Activated T-helper 17 cell treated with anti-CD3 and anti-CD28 coated beads, Interleukin-2, amount 50 U/mL, for 72 hours (primary cell): ENCODE measurements around the gene CTNNBIP1. TPM values are rescaled to one million over a fixed set of nuclear protein-coding genes. Genes with fewer than 3 reads are reported as not detected.

Experiments used
- ATAC-seq: fragments of 150-1000 bp; cut with Tn5 transposase; replicated peaks from 2 replicates; pipeline ENCODE4 v1.10.0; 2021; ENCODE audit warnings: mild to moderate bottlenecking, moderate library complexity
- H3K27ac Mint-ChIP-seq: one replicate; pipeline ENCODE4 v1.8.0; 2022; ENCODE audit warnings: mixed read lengths
- H3K27me3 Mint-ChIP-seq: one replicate; pipeline ENCODE4 v1.8.0; 2022; ENCODE audit warnings: mixed read lengths
- H3K36me3 Mint-ChIP-seq: one replicate; pipeline ENCODE4 v1.8.0; 2022; ENCODE audit warnings: low read depth, mild to moderate bottlenecking, mixed read lengths
- H3K4me1 Mint-ChIP-seq: one replicate; pipeline ENCODE4 v1.8.0; 2022; ENCODE audit warnings: mixed read lengths
- H3K4me3 Mint-ChIP-seq: one replicate; pipeline ENCODE4 v1.8.0; 2022; ENCODE audit warnings: mild to moderate bottlenecking, mixed read lengths
- H3K9me3 Mint-ChIP-seq: one replicate; pipeline ENCODE4 v1.8.0; 2022; ENCODE audit warnings: mixed read lengths
- total RNA-seq, 2 donors: library from RNA; stranded (reverse); gene quantifications; one replicate each; pipeline ENCODE4 v1.2.3, GENCODE V29; 2022

Gene CTNNBIP1
- total RNA-seq, 2 donors from 2014 or later, result 5.6 to 9.7 TPM

- no peaks in the 10 kb centered on the region for H3K27me3 Mint-ChIP-seq
These were observed 46.7 kb downstream of the CTNNBIP1 start for GRCh38 chr1:9863371-9863770.

GRCh38 chr1:9861360-9861759, 48.7 kb downstream of the CTNNBIP1 start:
- Mint-ChIP-seq H3K4me3 (no peak overlapping the region), H3K27me3 (no peaks in the 10 kb centered on the region), H3K36me3 (no peaks in the 10 kb centered on the region), H3K9me3 (no peaks in the 10 kb centered on the region), H3K27ac (no peak overlapping the region), H3K4me1 (peaks cover 6% of the 10 kb centered on the region)
- no peak for ATAC-seq

More at GRCh38 chr1:9863371-9863770, 46.7 kb downstream of the CTNNBIP1 start:
- H3K36me3 Mint-ChIP-seq, result no peaks in the 10 kb centered on the region
- no peak overlapping the region for H3K4me3 Mint-ChIP-seq
- peaks cover 8% of the 10 kb centered on the region for H3K4me1 Mint-ChIP-seq
- no peak for ATAC-seq
- no peaks in the 10 kb centered on the region for H3K9me3 Mint-ChIP-seq
- H3K27ac Mint-ChIP-seq, result no peak overlapping the region

GRCh38 chr1:9860887-9861286, 49.2 kb downstream of the CTNNBIP1 start:
- Mint-ChIP-seq H3K4me1 (peaks cover 6% of the 10 kb centered on the region), H3K27ac (no peak overlapping the region), H3K27me3 (no peaks in the 10 kb centered on the region), H3K36me3 (no peaks in the 10 kb centered on the region), H3K4me3 (no peak overlapping the region), H3K9me3 (no peaks in the 10 kb centered on the region)
- no peak for ATAC-seq

- Mint-ChIP-seq H3K36me3 (no peaks in the 10 kb centered on the region), H3K4me3 (no peak overlapping the region), H3K27me3 (no peaks in the 10 kb centered on the region), H3K27ac (no peak overlapping the region), H3K9me3 (no peaks in the 10 kb centered on the region), H3K4me1 (peaks cover 6% of the 10 kb centered on the region)
- ATAC-seq, result no peak
These were observed 50.6 kb downstream of the CTNNBIP1 start for GRCh38 chr1:9859281-9860014.

- ATAC-seq, result peak; percentile 97
- no peaks in the 10 kb centered on the region for H3K27me3 Mint-ChIP-seq
- no peaks in the 10 kb centered on the region for H3K36me3 Mint-ChIP-seq
- peak overlapping the region; percentile 66 for H3K27ac Mint-ChIP-seq
- H3K4me1 Mint-ChIP-seq, result peaks cover 6% of the 10 kb centered on the region
- H3K4me3 Mint-ChIP-seq, result no peak overlapping the region
- H3K9me3 Mint-ChIP-seq, result no peaks in the 10 kb centered on the region
These were observed 51.6 kb downstream of the CTNNBIP1 start for GRCh38 chr1:9858293-9859035.

- Mint-ChIP-seq H3K4me3 (no peak overlapping the region), H3K36me3 (no peaks in the 10 kb centered on the region), H3K4me1 (peaks cover 6% of the 10 kb centered on the region), H3K27me3 (no peaks in the 10 kb centered on the region), H3K27ac (no peak overlapping the region), H3K9me3 (no peaks in the 10 kb centered on the region)
- no peak for ATAC-seq
These were observed 54.9 kb downstream of the CTNNBIP1 start for GRCh38 chr1:9855186-9855585.

GRCh38 chr1:9853249-9853595, 56.8 kb downstream of the CTNNBIP1 start:
- H3K9me3 Mint-ChIP-seq, result no peaks in the 10 kb centered on the region
- H3K4me1 Mint-ChIP-seq, result peaks cover 1% of the 10 kb centered on the region
- no peak for ATAC-seq
- no peak overlapping the region for H3K27ac Mint-ChIP-seq
- H3K36me3 Mint-ChIP-seq, result no peaks in the 10 kb centered on the region
- H3K27me3 Mint-ChIP-seq, result no peaks in the 10 kb centered on the region
- no peak overlapping the region for H3K4me3 Mint-ChIP-seq

- Mint-ChIP-seq H3K9me3 (no peaks in the 10 kb centered on the region), H3K4me1 (no peaks in the 10 kb centered on the region), H3K27ac (no peak overlapping the region), H3K27me3 (no peaks in the 10 kb centered on the region), H3K4me3 (no peak overlapping the region), H3K36me3 (no peaks in the 10 kb centered on the region)
- no peak for ATAC-seq
These were observed 57.4 kb downstream of the CTNNBIP1 start for GRCh38 chr1:9852410-9853248.

GRCh38 chr1:9852004-9852403, 58.1 kb downstream of the CTNNBIP1 start:
- no peaks in the 10 kb centered on the region for H3K27me3 Mint-ChIP-seq
- no peak for ATAC-seq
- H3K4me1 Mint-ChIP-seq, result no peaks in the 10 kb centered on the region
- H3K36me3 Mint-ChIP-seq, result no peaks in the 10 kb centered on the region
- no peak overlapping the region for H3K27ac Mint-ChIP-seq
- H3K9me3 Mint-ChIP-seq, result no peaks in the 10 kb centered on the region
- H3K4me3 Mint-ChIP-seq, result no peak overlapping the region

GRCh38 chr1:9850442-9851162, 59.5 kb downstream of the CTNNBIP1 start:
- Mint-ChIP-seq H3K9me3 (no peaks in the 10 kb centered on the region), H3K36me3 (no peaks in the 10 kb centered on the region), H3K27ac (no peak overlapping the region), H3K4me3 (no peak overlapping the region), H3K27me3 (no peaks in the 10 kb centered on the region), H3K4me1 (no peaks in the 10 kb centered on the region)
- ATAC-seq, result no peak

- no peaks in the 10 kb centered on the region for H3K9me3 Mint-ChIP-seq
- ATAC-seq, result no peak
- no peaks in the 10 kb centered on the region for H3K4me1 Mint-ChIP-seq
- H3K36me3 Mint-ChIP-seq, result no peaks in the 10 kb centered on the region
- no peaks in the 10 kb centered on the region for H3K27me3 Mint-ChIP-seq
- no peak overlapping the region for H3K27ac Mint-ChIP-seq
- no peak overlapping the region for H3K4me3 Mint-ChIP-seq
These were observed 60.2 kb downstream of the CTNNBIP1 start for GRCh38 chr1:9849691-9850441.

GRCh38 chr1:9848022-9848421, 62.0 kb downstream of the CTNNBIP1 start:
- no peaks in the 10 kb centered on the region for H3K36me3 Mint-ChIP-seq
- H3K27ac Mint-ChIP-seq, result no peak overlapping the region
- H3K4me3 Mint-ChIP-seq, result no peak overlapping the region
- no peak for ATAC-seq
- H3K27me3 Mint-ChIP-seq, result no peaks in the 10 kb centered on the region
- H3K4me1 Mint-ChIP-seq, result no peaks in the 10 kb centered on the region
- no peaks in the 10 kb centered on the region for H3K9me3 Mint-ChIP-seq

- no peaks in the 10 kb centered on the region for H3K36me3 Mint-ChIP-seq
- H3K9me3 Mint-ChIP-seq, result no peaks in the 10 kb centered on the region
- no peak for ATAC-seq
- no peak overlapping the region for H3K4me3 Mint-ChIP-seq
- no peak overlapping the region for H3K27ac Mint-ChIP-seq
- H3K27me3 Mint-ChIP-seq, result no peaks in the 10 kb centered on the region
- H3K4me1 Mint-ChIP-seq, result no peaks in the 10 kb centered on the region
These were observed 62.8 kb downstream of the CTNNBIP1 start for GRCh38 chr1:9847269-9847668.
